C4-2B (cell line): ENCODE data around the gene LRCOL1.

Experiments used
- H3K27ac ChIP-seq: fragments of 450-650 bp; 2 replicates; pipeline ENCODE4 v1.5.1; 2017
- ZFX ChIP-seq: fragments of 450-650 bp; IDR thresholded peaks from 2 replicates; pipeline ENCODE4 v1.6.1; 2017
- TF ChIP-seq, protein P1 (sequence below): fragments of 450-650 bp; conservative IDR thresholded peaks from 2 replicates; pipeline ENCODE4 v1.5.1; 2017; ENCODE audit warnings: mild to moderate bottlenecking

LRCOL1 gene

DNA sequence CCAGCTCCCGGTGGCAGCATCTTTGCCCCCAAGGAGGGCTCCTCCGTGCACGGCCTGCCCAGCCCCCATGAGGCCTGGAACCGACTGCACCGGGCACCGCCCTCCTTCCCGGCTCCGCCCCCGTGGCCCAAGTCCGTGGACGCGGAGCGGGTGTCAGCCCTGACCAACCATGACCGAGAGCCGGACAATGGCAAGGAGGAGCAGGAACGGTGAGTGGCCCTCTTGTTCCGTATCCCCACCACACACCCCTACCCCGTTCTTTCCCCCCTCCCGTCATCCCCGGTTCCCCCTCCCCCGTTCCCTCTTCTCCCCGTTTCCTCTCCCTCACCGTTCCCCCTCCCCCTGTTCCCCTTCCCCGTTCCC, 28.3 kb downstream of the LRCOL1 start:
- TF ChIP-seq, protein P1, sequence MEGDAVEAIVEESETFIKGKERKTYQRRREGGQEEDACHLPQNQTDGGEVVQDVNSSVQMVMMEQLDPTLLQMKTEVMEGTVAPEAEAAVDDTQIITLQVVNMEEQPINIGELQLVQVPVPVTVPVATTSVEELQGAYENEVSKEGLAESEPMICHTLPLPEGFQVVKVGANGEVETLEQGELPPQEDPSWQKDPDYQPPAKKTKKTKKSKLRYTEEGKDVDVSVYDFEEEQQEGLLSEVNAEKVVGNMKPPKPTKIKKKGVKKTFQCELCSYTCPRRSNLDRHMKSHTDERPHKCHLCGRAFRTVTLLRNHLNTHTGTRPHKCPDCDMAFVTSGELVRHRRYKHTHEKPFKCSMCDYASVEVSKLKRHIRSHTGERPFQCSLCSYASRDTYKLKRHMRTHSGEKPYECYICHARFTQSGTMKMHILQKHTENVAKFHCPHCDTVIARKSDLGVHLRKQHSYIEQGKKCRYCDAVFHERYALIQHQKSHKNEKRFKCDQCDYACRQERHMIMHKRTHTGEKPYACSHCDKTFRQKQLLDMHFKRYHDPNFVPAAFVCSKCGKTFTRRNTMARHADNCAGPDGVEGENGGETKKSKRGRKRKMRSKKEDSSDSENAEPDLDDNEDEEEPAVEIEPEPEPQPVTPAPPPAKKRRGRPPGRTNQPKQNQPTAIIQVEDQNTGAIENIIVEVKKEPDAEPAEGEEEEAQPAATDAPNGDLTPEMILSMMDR, result no peak
- TF ChIP-seq ZFX, result no peak
- H3K27ac ChIP-seq, result no peak overlapping the region

DNA sequence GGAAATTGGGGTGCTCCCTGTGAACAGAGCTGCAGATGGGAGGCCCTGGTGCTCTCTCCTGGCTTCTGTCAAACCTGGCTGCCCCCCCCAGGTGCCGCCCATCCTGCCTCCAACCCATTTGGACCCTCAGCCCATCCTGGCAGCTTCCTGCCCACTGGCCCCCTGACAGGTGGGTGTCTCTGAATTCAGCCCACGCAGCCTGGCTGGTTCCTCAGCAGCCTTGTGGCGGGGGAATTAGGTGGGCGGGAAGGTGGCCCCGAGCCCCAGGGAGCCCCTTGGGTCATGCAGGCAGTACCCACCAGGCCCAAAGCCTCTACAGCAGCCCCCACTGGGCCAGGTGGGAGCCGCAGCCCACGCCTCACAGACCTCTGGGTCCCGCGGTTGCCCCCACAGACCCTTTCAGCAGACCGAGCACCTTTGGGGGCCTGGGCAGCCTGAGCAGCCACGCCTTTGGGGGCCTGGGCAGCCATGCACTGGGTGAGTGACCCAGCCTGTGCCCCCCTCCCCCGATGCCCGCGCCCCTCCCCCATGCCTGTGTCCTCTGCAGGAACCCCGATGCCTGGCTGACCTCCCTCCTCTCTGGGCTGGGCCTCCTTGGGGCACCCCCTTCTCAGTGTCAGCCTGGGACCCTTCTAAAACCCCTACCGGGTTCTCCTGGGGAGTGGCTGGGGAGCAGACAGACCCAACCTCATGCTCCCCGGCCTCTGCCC, 28.9 kb downstream of the LRCOL1 start:
- H3K27ac ChIP-seq, result no peak overlapping the region
- TF ChIP-seq ZFX, result no peak
- TF ChIP-seq, protein P1, result no peak

DNA sequence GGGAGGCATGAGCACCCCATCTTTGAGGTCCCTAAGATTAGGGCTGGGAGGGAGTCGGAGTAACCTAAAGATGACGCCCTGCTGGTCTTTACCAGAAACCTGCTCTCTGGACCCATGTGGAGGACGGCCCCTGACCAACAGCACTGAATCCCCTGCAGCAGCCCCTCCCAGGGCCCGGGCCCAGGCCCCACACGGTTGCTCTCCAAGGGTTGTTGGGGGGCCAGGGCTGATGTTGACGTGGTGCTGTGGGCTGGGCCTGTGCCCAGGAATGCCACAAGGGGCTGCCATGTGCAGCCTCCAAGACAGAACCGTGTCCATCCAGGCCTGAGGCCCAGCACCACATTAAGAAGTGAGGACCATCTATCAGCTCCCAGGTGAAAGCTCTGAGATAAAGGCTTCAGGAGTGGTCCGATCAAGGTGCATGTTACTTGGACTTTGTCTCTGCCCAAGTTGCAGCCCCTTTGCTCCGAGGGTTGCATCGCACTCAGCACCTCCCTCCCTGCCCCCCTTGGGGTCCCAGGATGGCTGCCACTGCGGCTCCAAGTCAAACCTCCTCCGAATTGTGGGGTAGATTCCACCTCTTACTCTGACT, 29.6 kb downstream of the LRCOL1 start:
- no peak for TF ChIP-seq ZFX
- TF ChIP-seq, protein P1, result no peak
- no peak overlapping the region for H3K27ac ChIP-seq

DNA sequence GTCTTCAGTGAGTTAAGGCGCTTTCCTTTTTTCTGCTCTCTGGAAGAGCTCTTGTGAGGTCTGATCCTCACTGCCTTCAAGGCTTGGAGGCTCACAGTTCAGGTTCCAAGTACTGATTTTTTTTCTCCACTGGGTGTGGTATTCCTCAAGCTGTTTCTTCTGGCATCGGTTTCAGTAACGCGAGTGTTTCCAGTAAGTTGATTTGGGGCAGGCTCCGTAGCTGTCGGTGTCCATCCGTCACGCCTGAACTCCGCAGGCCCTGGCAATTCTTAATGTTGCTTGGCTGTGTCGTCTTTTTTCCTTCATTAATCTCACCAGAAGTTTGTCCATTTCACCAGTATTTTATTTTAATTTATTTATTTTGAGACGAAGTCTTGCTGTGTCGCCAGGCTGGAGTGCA, 30.6 kb downstream of the LRCOL1 start:
- TF ChIP-seq, protein P1, result no peak
- TF ChIP-seq ZFX, result no peak
- no peak overlapping the region for H3K27ac ChIP-seq

DNA sequence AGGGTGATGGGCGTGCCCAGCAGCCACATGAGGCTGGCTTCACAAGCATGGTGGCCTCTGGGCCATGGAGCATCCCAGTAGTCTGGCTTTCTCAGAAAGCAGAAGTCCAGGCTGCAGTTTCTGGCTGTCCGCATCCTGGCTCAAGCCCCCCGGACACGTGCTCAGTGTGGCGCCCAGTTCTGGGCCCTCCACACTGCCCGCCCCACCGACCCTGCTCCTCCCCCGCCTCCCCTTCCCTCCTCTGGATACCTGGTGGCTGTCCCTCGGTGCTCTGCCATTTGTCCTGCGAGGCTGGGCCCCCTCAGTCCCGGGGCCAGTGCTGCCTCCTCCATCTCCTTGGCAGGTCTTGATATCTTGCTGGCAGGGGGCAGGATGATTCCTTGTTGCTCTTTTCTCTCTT, 31.6 kb downstream of the LRCOL1 start:
- H3K27ac ChIP-seq, result no peak overlapping the region
- TF ChIP-seq, protein P1, result no peak
- TF ChIP-seq ZFX, result no peak

DNA sequence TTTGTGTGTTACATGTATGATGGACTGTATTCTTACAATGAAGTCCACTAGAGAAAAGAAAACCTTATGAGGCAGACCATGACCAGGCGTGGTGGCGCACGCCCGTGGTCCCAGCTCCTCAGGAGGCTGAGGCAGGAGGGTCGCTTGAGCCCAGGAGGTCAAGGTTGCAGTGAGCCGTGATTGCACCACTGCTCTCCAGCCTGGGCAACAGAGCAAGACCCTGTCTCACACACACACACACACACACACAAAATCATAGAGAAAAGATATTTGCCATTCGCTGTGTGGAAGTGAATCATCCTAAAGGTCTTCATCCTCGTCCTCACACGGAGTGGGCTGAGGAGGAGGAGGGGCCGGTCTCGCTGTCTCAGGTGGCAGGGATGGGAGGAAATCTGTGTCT, 32.3 kb downstream of the LRCOL1 start:
- TF ChIP-seq ZFX, result no peak
- TF ChIP-seq, protein P1, result no peak
- no peak overlapping the region for H3K27ac ChIP-seq

DNA sequence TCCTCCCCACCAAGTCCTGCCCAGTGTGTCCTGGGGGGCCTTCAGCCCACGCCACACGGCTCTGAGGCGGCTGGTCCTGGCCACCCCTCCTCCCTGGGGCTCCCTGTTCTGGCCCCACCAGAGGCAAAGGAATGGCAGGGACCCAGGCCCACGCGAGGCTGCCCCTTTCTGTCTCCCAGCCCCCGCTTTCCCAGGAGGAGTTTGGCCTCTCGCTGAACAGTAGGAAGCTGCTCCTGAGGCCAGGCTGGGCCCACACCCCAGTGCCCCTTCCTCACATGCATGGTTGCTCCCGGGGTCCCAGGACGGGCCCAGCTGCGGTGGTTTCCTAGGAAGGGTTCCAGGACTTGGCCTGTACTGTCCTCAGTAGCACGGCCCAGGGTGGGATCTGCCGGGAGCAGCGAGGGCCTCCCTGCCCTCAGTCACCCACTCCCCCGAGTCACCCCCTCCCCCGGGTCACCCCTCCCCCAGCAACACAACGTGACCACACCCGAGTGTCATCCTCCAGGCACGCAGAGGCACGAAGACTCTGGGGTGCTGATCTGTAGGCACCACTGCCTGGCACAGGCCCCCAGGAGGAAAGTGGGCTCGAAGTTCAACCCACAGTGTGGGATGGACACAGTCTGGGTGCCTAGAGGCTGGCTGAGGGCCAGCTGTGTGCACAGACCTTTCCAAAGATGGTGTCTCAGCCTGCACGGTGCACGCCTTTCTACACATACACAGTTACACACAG, 33.0 kb downstream of the LRCOL1 start:
- no peak overlapping the region for H3K27ac ChIP-seq
- no peak for TF ChIP-seq ZFX
- TF ChIP-seq, protein P1, result no peak
